ENCODE results near the gene LSM7.
"Not testable (repeated sequence)": the region's sequence is repeated elsewhere in the genome, so short reads cannot be mapped to it uniquely, and the experiment has no call there.

LSM7 gene

DNA sequence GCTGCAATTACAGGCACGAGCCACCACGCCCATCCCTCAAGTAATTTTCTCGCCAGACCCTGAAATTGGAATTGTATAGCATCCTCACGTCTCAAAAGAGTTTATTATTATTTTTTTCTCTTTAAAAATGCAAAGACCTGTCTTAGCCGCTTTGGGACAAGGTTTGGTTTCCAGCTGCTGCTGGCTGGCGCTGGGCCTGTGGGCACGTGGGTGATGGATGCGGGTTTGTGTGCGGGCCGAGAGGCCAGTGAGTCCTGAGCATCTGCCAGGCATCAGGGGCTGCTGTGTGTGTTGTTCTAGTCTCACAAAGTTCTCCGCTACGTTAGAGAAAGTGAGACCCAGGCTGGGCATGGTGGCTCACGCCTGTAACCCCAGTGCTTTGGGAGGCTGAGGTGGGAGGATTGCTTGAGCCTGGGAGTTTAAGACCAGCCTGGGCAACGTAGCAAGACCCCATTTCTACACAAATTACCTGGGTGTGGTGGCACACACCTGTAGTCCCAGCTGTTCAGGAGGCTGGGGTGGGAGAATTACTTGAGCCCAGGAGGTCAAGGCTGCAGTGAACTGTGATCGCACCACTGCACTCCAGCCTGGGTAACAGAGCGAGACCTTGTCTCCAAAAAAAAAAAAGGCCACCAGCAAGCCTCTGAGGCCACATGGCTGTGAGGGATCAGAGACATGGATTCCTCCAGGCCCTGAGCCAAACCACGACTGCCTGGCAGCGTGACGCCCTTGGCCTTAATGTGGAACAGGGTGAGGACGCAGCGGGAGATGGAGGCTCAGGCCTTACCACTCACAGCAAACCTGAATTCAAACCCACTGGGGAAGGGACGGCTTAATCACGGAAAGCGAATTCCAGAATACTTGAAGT is 27.0 kb upstream of the LSM7 start:
- DNase-seq: no peak

DNA sequence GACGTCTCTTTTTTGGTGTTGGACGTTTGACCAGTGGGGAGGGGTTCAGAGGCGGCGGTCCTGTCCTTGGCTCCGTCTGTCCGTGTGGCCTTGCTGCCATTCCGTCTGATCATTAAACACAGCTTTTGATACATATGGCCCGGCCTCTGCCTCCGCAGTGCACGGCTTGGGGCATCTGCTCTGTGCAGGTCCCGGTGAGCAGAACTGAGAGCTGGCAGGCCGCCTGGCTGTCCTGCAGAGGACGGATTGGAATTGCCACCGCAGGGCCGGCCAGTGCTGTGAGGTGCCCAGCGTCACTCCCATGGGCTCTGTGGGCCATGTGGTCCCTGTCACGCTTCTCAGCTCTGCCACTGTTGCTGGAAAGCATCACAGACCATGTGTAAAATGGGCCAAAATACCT is 26.3 kb upstream of the LSM7 start:
- DNase-seq: no peak

DNA sequence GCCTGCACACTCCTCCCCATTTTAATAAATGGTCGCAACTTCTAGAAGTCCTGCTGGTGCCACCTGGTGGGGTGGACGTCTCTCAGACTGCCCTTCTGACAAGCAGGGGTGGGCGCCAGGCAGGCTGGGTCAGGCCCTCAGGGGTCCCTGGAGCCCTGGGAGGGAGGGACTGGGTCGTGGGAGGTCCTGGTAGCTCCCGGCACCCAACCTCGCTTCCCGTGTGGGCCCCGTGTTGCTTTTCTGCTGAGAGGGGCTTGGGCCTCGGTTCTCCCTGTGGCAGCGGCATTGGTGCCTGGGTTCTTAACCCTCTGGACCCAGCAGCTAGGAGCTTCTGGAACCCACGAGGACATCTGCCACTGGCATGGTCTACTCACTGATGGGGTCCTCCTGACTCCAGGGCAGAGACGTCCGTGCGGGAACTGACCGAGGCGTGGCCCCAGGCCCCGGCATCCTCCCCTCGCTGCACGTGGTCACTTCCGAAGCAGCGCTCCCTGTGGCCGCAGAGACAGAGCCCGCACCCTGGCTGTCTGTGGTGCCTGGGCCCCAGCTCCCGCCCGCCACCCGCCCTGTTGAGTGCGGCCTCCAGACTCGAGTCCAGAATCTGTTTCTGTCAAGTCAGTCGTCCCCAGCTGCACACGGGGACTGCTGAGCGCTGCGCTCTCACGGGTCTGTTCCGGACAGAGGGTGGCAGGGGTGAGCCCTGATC is 25.7 kb upstream of the LSM7 start:
- DNase-seq: no peak

DNA sequence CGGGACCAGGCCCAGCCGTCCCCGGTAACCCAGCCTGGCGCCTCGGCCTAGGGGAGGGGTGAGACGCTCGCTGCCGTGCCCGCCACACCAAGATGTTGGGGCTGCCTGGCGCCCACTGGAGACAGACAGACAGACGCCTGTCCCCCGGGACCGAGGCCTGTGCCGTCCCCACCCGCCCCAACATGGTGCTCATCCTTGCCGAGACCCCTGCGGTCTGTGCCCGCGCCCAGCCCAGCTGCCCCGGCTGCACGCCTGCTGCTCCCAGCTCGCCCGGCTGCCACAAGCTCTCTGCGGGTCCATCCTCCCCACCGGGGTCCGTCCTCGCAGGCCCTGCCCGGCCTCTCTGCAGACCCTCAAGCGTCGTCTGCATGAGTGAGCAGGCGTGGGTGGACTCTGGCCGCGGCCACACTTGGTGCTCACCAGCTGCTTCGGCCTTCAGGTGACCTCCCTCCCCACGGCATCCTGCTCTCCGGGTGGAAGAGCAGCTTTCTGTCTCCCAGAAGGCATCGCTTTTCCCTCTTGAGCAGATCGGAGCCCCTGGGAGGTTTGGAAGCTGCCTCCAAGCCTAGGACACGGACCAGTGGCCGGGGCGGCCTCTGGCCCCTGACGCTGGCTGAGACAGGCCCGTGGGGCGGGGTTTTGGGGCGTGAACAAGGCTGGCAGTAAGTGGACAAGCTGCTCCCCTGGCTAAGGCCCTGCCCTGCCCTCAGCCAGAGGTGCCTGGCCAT is 24.9 kb upstream of the LSM7 start:
- no peak for DNase-seq

DNA sequence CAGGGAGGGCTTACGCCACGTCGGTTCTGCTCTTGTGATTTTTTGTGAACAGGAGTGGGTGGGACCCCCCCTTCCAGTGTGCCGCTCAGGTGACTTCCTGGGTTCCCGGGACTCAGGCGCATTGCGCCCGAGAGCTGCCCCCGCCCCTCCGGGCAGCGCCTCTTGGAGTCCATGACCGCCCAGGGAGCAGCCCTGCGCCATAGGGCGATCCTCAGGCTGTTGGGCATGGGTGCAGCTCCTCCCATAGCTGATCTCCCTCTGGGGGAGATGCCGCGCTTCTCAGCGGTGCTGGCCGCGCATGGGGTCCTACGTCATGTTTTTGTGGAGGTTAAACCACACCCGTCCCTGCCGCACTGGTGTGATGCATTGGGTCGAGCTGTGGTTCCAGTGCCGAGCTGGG is 23.7 kb upstream of the LSM7 start:
- DNase-seq: no peak

DNA sequence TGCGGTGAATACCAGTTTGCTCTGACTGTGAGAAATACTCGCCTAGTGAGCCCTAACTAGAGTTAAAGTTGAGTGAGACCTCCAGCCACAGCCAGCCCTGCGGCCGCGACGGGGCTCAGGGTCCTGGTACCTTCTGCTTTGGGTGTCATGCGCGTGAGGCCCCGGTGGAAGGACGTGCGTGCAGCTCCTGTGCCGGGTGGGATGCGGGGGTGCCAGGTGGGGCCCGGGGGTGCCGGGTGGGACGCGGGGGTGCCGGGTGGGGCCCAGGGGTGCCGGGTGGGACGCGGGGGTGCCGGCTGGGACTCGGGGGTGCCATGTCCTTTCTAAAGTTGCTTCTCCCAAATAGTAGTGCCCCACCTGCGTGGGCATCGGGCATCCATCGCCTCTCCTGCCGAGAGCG is 23.2 kb upstream of the LSM7 start:
- DNase-seq: no peak

DNA sequence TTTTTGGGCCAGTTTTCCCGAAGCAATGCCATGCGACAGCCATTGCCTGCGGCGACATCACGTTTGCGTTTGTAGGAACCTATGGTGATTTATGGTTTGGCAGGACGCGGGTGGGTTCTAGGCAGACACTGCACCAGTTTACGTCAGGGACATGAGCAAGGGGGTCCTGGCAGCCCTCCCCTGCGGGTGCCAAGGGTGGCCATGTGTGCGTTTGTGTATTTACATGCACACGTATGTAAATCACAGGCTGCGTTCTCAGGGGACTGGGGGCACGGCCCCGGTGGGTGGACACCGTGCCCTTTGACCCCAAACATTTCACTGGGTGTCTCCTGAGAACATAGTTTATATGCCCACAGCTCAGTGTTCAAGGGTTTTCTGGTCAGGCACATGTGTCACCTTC is 22.3 kb upstream of the LSM7 start:
- DNase-seq: no peak

DNA sequence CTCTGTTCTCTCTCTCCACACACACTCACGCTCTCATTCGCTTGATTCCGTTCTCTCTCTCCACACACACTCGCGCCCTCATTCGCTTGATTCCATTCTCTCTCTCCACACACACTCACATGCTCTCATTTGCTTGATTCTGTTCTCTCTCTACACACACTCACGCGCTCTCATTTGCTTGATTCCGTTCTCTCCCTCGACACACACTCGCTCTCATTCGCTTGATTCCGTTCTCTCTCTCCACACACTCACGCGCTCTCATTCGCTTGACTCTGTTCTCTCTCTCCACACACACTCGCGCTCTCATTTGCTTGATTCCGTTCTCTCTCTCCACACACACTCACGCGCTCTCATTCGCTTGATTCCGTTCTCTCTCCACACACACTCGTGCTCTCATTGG is 21.4 kb upstream of the LSM7 start:
- not testable (repeated sequence) for DNase-seq

DNA sequence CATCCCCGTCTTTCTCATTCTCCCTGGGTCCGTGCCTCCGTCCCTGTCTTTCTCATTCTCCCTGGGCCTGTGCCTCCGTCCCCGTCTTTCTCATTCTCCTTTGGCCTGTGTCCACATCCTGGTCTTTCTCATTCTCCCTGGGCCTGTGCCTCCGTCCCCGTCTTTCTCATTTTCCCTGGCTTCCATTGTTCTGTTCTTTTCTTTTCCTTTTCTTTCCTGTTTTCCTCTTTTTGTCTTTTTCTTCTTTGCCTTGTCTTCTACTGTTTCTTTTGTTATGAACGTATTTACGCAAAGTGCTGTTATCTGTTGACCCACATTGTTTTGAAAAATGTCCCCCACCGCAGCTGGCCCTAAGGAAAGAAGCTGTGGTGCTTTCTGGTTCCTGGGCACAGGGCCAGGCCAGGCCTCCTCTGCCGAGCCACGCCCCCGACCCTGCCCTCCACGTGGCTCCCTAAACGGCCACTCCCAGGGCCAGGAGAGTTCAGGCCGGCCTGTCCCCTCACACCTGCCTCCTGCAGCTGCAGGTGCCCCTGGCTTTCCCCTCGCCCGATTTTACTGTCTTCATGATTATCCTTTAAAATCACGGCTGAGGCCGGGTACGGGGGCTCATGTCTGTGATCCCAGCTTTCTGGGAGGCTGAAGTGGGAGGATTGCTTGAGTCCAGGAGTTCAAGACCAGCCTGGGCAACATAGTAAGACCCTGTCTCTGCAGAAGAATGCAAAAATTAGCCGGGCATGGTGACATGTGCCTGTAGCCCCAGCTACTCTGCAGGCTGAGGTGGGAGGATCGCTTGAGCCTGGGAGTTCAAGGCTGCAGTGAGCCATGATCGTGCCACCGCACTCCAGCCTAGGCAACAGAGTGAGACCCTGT is 17.6 kb upstream of the LSM7 start:
- peak in 8 of 56 donors; percentile 7 to 44 (median 25) for DNase-seq

DNA sequence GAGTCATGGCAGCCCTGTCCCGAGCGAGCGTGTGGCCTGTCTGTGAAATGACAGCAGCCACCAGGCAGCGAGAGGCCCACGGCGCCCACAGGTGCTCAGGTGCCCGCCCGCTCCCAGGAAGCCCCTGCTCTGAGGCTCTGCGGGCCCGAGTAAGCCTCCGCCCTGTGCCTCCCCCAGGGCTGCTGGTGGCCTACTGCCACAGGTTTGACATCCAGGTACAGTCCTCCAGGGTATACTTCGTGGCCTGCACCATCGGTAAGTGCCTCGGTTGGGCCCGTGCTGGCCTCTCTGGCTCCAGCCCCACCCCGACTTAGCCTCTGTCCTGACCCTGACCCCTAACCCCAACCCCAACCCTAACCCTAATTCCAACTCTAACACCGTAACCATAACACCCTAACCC is 16.7 kb upstream of the LSM7 start:
- DNase-seq: no peak

DNA sequence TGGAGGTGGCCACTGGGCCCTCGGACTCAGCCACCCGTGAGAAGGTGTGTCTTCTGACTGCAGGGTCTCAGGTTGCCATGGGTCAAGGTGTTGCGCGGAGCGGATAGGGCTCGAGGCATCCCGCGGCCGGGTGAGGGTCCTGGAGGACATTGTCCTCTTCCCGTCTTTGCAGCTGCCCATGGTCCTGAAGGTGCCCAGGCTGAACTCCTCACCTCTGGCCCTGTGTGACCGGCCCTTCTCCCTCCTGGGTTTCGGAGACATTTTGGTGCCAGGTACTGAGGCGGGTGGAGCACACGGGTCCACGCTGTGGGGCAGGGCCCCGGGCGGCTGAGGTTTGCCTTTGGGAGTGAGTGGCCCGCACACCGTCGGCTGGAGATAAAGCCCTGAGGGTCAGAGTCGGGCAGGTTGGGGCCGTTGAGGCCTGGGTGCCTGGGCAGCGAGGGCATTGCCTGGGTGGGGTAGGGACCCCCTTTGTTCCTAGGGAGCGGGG is 16.0 kb upstream of the LSM7 start:
- DNase-seq: no peak

DNA sequence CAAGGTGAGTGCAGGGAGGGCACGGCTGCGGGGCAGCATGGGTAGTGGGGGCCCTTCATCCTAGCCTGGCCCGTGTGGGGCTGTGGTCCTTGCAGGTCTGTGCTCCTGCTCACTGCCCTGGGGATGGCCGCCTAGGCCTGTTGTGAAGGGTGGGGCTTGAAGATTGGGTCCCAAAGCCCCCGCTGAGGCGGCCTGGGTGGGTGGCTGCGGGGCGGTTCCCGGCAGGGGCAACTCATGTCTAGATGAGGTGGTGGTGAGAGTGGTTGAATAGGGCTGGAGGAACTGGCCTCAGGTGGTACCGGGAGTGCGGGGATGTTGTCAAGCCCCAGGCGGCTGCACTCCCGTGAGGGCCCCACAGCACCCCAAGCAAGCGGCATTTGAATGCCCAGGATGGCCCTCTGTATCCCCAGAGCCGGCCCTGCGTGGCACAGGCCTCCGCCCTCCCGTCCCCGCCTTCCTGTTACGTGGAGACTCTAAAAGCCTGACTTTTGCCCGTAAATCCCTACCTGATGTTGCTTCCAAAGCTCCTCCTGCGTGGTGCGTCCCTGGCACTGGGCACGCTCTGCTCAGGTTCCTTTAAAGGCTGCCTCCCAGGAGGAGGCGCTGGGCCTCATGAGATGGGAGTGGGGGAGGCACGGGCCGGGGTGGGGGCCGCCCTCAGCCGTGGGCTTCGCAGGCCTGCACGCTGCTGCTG is 15.1 kb upstream of the LSM7 start:
- no peak for DNase-seq

DNA sequence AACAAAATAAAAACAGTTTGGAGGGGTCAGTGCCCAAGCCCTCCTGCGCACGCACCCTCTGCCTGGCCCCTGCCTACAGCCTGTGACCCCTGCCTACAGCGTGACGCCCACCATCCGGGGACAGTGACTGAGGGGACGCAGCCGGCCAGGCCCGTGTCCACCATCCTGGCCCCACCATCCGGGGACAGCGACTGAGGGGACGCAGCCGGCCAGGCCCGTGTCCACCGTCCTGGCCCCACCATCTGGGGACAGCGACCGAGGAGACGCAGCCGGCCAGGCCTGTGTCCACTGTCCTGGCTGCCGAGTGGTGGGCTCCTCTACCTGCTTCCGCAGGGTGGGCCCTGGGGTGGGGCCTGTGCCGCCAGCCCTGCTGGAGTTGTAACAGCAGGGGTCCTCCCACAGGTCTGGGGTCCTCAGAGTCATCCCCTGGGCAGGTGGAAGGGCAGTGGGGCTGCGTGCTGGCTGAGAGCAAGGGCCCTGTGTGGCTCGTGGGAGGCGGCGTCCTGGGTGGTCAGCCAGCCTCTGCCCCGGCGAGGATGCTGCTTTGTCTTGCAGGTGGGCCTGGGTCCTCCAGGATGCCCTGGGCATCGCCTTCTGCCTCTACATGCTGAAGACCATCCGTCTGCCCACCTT is 14.4 kb upstream of the LSM7 start:
- no peak for DNase-seq

DNA sequence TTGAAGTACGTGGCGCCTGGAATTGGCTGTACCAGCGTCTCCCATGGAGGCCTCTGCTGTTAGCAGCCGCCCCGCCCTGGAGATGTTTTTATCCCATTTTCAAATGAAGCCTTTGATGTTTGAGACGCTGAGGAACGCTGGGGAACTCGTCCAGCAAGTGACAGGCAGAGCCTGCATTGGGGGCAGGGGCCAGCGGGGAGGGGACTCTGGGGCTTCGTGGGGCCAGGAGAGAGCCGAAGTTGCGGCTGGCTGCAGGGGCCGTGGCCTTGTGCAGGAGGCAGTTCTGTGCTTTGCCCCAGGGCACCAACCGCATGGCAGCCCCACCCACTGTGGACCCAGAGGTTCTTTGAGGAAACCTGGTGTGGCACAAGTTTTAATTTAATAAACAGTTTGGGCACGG is 13.6 kb upstream of the LSM7 start:
- no peak for DNase-seq

DNA sequence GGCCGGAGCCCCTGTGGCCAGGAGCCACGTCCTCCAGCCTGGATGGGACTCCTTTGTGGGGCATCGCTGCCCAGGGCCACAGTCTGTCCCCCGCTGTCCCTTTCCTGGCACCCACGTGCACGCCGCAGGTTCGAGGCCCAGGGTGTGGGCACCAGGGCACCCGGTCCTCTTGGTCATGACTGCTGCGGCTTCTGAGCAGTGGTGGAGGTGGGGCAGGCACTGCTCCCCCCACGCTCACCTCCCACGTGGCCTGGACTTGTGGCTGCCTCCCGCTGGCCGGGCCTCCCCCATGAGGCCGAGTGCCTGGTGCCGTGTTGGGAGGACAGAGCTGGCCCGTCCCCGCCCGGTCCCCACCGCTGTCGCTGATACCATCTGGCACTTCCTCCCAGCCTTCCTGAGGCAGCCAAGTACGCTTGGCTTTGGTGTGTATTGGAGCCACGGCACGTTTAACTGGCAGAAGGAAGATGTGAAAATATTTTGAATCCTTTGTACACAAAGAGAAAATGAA is 12.9 kb upstream of the LSM7 start:
- DNase-seq: peak in 2 of 56 donors; percentile 7 to 18

DNA sequence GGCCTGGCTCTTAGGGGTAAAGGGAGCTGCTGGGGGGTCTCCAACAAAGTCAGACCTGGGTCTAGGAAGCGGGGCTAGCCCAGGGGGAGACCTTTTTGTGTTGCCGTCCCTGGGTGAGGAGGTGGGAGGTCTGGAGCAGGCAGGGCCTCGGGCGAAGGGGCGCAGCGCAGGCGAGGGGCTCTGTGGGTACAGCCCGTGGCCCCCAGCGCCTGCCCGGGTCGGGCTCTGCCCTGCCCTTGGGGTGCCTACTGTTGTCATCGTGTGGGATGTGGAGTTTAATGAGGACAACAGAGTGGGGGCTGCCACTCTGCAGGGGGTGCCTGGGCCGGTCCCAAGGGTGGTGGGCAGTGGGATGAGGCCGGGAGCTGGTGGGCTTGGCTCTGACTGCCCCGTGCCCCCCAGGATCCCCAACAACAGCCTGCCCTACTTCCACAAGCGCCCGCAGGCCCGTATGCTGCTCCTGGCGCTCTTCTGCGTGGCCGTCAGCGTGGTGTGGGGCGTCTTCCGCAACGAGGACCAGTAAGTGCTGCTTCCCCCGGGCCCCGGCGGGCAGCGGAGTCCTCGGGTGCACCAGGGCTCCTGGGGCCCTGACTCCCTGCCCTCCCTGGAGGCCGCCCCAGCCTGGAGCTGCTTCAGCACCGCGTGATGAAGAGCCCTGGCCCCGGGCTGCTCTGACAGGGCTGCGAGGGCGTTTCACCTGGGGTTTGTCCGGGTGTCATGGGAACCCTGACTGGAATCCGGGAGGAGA is 12.3 kb upstream of the LSM7 start:
- DNase-seq: no peak

DNA sequence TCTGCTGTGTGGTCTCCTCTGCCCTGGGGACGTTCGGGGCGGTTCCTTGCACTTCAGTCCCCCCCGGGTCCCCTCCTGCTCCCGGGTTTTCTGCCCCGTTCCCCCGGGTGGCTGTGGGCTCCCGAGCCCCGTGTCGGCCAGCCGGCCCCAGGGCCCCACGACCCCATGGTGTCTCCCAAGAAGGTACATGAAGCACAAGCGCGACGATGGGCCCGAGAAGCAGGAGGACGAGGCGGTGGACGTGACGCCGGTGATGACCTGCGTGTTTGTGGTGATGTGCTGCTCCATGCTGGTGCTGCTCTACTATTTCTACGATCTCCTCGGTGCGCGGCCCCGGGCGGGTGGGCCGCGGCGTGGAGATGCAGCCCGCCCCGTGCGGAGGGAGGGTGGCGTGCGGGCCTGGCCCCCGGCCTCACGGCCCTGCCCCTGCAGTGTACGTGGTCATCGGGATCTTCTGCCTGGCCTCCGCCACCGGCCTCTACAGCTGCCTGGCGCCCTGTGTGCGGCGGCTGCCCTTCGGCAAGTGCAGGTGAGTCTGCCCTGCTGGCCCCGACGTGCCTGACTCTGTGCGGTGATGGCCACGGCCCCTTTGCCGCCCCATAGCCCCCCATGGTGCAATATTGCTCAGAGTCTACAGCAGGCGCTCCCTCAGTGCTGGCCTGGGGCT is 11.4 kb upstream of the LSM7 start:
- no peak for DNase-seq

Data from amygdala (tissue), 56 donors.